H1 (cell line): ENCODE results near the gene TOMM22.

Source experiments
- BRCA1 ChIP-seq: IDR thresholded peaks from 2 replicates; pipeline ENCODE4 v1.6.1; 2012; ENCODE audit warnings: low read depth, low read length, improper control_type of control experiment
- CREB1 ChIP-seq: IDR thresholded peaks from 2 replicates; pipeline ENCODE4 v1.6.1; 2012; ENCODE audit warnings: inconsistent platforms
- EGR1 ChIP-seq: IDR thresholded peaks from 2 replicates; pipeline ENCODE4 v1.6.1; 2011; ENCODE audit warnings: low read depth, low read length, borderline replicate concordance
- EP300 ChIP-seq, 2 experiments: IDR thresholded peaks; 1 replicate in 1 of 2; 2 replicates in 1 of 2; pipeline ENCODE4 v1.6.1; 2011 to 2012; ENCODE audit warnings: low read depth in 2 of 2, low read length in 2 of 2, mild to moderate bottlenecking in 2 of 2, borderline replicate concordance in 1 of 2, inconsistent platforms in 1 of 2, moderate library complexity in 1 of 2
- JUND ChIP-seq: IDR thresholded peaks from 2 replicates; pipeline ENCODE4 v1.6.1; 2011; ENCODE audit warnings: mild to moderate bottlenecking, improper control_type of control experiment, low read length
- POLR2AphosphoS5 ChIP-seq: IDR thresholded peaks from 2 replicates; pipeline ENCODE4 v1.6.1; 2011; ENCODE audit warnings: low read depth, low read length
- RAD21 ChIP-seq, 2 experiments: IDR thresholded peaks in 1 of 2; conservative IDR thresholded peaks in 1 of 2; 2 replicates each; pipeline ENCODE4 v1.6.1; 2011; ENCODE audit warnings: low read depth in 2 of 2, low read length in 2 of 2, improper control_type of control experiment in 1 of 2, inconsistent platforms in 1 of 2, mild to moderate bottlenecking in 1 of 2, moderate library complexity in 1 of 2
- RBBP5 ChIP-seq: IDR thresholded peaks from 2 replicates; pipeline ENCODE4 v1.7.1; 2012; ENCODE audit warnings: low read depth, mild to moderate bottlenecking, inconsistent platforms, low read length, moderate library complexity, borderline replicate concordance
- YY1 ChIP-seq: IDR thresholded peaks from 2 replicates; pipeline ENCODE4 v1.6.1; 2011; ENCODE audit warnings: low read depth, mild to moderate bottlenecking, low read length
- TF ChIP-seq, protein P1 (sequence below), 3 experiments: IDR thresholded peaks; 1 replicate in 2 of 3; 2 replicates in 1 of 3; pipeline versions ENCODE4 v1.5.1 to v1.6.1; 2011; ENCODE audit warnings: low read length in 3 of 3, mild to moderate bottlenecking in 3 of 3, inconsistent platforms in 2 of 3, low read depth in 1 of 3, moderate library complexity in 1 of 3; ENCODE audit not compliant: insufficient read depth in 1 of 3; ENCODE audit errors: control extremely low read depth in 1 of 3
- TF ChIP-seq, protein P2 (sequence below): IDR thresholded peaks from 2 replicates; pipeline ENCODE4 v1.6.1; 2012; ENCODE audit warnings: inconsistent platforms

DNA sequence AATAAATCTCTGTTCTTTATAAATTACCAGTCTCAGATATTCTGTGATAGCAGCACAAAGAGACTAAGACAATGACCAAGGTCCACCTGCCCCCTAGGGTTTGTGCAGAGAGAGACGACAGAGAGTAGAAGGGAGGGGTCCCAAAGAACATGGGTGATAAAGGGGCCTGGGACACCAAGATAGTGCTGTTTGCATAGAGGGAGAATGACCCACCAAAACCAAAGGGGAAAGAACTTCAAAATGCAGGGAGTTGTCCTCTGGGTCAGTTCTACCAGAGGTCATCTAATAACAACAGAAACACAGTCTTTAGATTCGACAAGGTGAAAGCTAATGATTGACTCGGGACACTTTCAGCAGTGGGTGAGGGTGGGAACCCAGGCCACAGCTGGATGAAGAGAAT, 49.2 kb upstream of the TOMM22 start:
- TF ChIP-seq, protein P1, sequence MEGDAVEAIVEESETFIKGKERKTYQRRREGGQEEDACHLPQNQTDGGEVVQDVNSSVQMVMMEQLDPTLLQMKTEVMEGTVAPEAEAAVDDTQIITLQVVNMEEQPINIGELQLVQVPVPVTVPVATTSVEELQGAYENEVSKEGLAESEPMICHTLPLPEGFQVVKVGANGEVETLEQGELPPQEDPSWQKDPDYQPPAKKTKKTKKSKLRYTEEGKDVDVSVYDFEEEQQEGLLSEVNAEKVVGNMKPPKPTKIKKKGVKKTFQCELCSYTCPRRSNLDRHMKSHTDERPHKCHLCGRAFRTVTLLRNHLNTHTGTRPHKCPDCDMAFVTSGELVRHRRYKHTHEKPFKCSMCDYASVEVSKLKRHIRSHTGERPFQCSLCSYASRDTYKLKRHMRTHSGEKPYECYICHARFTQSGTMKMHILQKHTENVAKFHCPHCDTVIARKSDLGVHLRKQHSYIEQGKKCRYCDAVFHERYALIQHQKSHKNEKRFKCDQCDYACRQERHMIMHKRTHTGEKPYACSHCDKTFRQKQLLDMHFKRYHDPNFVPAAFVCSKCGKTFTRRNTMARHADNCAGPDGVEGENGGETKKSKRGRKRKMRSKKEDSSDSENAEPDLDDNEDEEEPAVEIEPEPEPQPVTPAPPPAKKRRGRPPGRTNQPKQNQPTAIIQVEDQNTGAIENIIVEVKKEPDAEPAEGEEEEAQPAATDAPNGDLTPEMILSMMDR (IDR thresholded peaks at IDR 0.05; ENCODE audit: control extremely low read depth in 1 of 3, insufficient read depth in 1 of 3, low read depth in 1 of 3, low read length in 3 of 3), result no peak
- no peak for TF ChIP-seq RBBP5
- TF ChIP-seq BRCA1, result no peak
- TF ChIP-seq EP300 (IDR thresholded peaks at IDR 0.05; ENCODE audit: borderline replicate concordance in 1 of 2, low read depth in 2 of 2, low read length in 2 of 2), result no peak
- TF ChIP-seq YY1, result no peak
- TF ChIP-seq POLR2AphosphoS5, result no peak
- TF ChIP-seq JUND, result no peak
- TF ChIP-seq, protein P2, sequence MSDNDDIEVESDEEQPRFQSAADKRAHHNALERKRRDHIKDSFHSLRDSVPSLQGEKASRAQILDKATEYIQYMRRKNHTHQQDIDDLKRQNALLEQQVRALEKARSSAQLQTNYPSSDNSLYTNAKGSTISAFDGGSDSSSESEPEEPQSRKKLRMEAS, result no peak
- no peak for TF ChIP-seq RAD21 (IDR thresholded peaks at IDR 0.05 in 1 of 2, conservative IDR thresholded peaks at IDR 0.05 in 1 of 2; ENCODE audit: low read depth in 2 of 2, low read length in 2 of 2)
- TF ChIP-seq CREB1, result no peak
- no peak for TF ChIP-seq EGR1
